BLaER1 (cell line): Measurements from ENCODE around the gene PDLIM1.

Experiments used
- H3K27ac ChIP-seq: shearing (Covaris generic); formaldehyde crosslinking; 2 replicates; pipeline ENCODE4 v1.8.1; 2022
- H3K27me3 ChIP-seq: shearing (Covaris generic); formaldehyde crosslinking; 2 replicates; pipeline ENCODE4 v1.8.1; 2022
- H3K36me3 ChIP-seq: shearing (Covaris generic); formaldehyde crosslinking; 2 replicates; pipeline ENCODE4 v1.8.1; 2022
- H3K4me1 ChIP-seq: shearing (Covaris generic); formaldehyde crosslinking; 2 replicates; pipeline ENCODE4 v1.8.1; 2022
- H3K4me2 ChIP-seq: shearing (Covaris generic); formaldehyde crosslinking; 2 replicates; pipeline ENCODE4 v1.8.1; 2022
- H3K4me3 ChIP-seq: shearing (Covaris generic); formaldehyde crosslinking; 2 replicates; pipeline ENCODE4 v1.8.1; 2022
- H3K9ac ChIP-seq: shearing (Covaris generic); formaldehyde crosslinking; 2 replicates; pipeline ENCODE4 v1.8.1; 2022
- H3K9me3 ChIP-seq: shearing (Covaris generic); formaldehyde crosslinking; 2 replicates; pipeline ENCODE4 v1.8.1; 2022
- H4K20me1 ChIP-seq: shearing (Covaris generic); formaldehyde crosslinking; 2 replicates; pipeline ENCODE4 v1.8.1; 2022
- Cebpa-rat ChIP-seq: shearing (Covaris generic); IDR thresholded peaks from 2 replicates; pipeline ENCODE4 v1.8.1; 2022

PDLIM1 gene

GRCh38 chr10:95257849-95258248 lies 33.0 kb downstream of the PDLIM1 start:
- peaks cover 34% of the 10 kb centered on the region; the same call in 1 of the 2 replicates for H4K20me1 ChIP-seq
- H3K27me3 ChIP-seq: no peaks in the 10 kb centered on the region
- H3K9ac ChIP-seq: no peak overlapping the region
- no peak overlapping the region for H3K4me3 ChIP-seq
- H3K9me3 ChIP-seq: peaks cover 30% of the 10 kb centered on the region
- H3K27ac ChIP-seq: no peak overlapping the region
- no peak overlapping the region for H3K4me2 ChIP-seq
- H3K4me1 ChIP-seq: peaks cover 6% of the 10 kb centered on the region
- H3K36me3 ChIP-seq: peaks cover 88% of the 10 kb centered on the region
- no peak for TF ChIP-seq Cebpa-rat

- H4K20me1 ChIP-seq: peaks cover 34% of the 10 kb centered on the region; the same call in 1 of the 2 replicates
- H3K4me1 ChIP-seq: peaks cover 6% of the 10 kb centered on the region
- TF ChIP-seq Cebpa-rat: no peak
- peaks cover 30% of the 10 kb centered on the region for H3K9me3 ChIP-seq
- no peak overlapping the region for H3K27ac ChIP-seq
- no peak overlapping the region for H3K4me2 ChIP-seq
- peaks cover 86% of the 10 kb centered on the region for H3K36me3 ChIP-seq
- H3K27me3 ChIP-seq: no peaks in the 10 kb centered on the region
- no peak overlapping the region for H3K4me3 ChIP-seq
- H3K9ac ChIP-seq: no peak overlapping the region
These were observed 34.5 kb downstream of the PDLIM1 start for GRCh38 chr10:95256268-95256667.

- peaks cover 77% of the 10 kb centered on the region for H3K36me3 ChIP-seq
- peaks cover 43% of the 10 kb centered on the region for H4K20me1 ChIP-seq
- TF ChIP-seq Cebpa-rat: no peak
- peaks cover 30% of the 10 kb centered on the region for H3K9me3 ChIP-seq
- no peaks in the 10 kb centered on the region for H3K27me3 ChIP-seq
- H3K4me1 ChIP-seq: peaks cover 19% of the 10 kb centered on the region
- H3K27ac ChIP-seq: no peak overlapping the region
- H3K4me2 ChIP-seq: no peak overlapping the region
- H3K9ac ChIP-seq: no peak overlapping the region
- no peak overlapping the region for H3K4me3 ChIP-seq
These were observed 36.2 kb downstream of the PDLIM1 start for GRCh38 chr10:95254629-95255028.

GRCh38 chr10:95253686-95254085 lies 37.1 kb downstream of the PDLIM1 start:
- TF ChIP-seq Cebpa-rat: no peak
- Histone ChIP-seq H3K27ac (no peak overlapping the region), H3K27me3 (no peaks in the 10 kb centered on the region), H3K36me3 (peaks cover 74% of the 10 kb centered on the region), H3K4me3 (no peak overlapping the region), H3K9me3 (peaks cover 24% of the 10 kb centered on the region), H3K4me1 (peaks cover 28% of the 10 kb centered on the region), H3K9ac (no peak overlapping the region), H3K4me2 (no peak overlapping the region), H4K20me1 (peaks cover 53% of the 10 kb centered on the region)

- TF ChIP-seq Cebpa-rat: no peak
- Histone ChIP-seq H3K27ac (no peak overlapping the region), H3K4me2 (no peak overlapping the region), H4K20me1 (peaks cover 57% of the 10 kb centered on the region), H3K36me3 (peaks cover 74% of the 10 kb centered on the region), H3K27me3 (no peaks in the 10 kb centered on the region), H3K4me3 (no peak overlapping the region), H3K4me1 (peaks cover 35% of the 10 kb centered on the region), H3K9ac (no peak overlapping the region), H3K9me3 (peaks cover 19% of the 10 kb centered on the region)
These were observed 37.8 kb downstream of the PDLIM1 start for GRCh38 chr10:95253007-95253406.

- H3K9ac ChIP-seq: no peak overlapping the region
- peaks cover 79% of the 10 kb centered on the region for H4K20me1 ChIP-seq
- no peak for TF ChIP-seq Cebpa-rat
- H3K4me3 ChIP-seq: no peak overlapping the region
- peaks cover 54% of the 10 kb centered on the region for H3K4me1 ChIP-seq
- peaks cover 74% of the 10 kb centered on the region for H3K36me3 ChIP-seq
- H3K9me3 ChIP-seq: no peaks in the 10 kb centered on the region
- no peak overlapping the region for H3K27ac ChIP-seq
- no peak overlapping the region for H3K4me2 ChIP-seq
- H3K27me3 ChIP-seq: no peaks in the 10 kb centered on the region
These were observed 39.9 kb downstream of the PDLIM1 start for GRCh38 chr10:95250856-95251255.

GRCh38 chr10:95249467-95249866 lies 41.3 kb downstream of the PDLIM1 start:
- H3K9me3 ChIP-seq: no peaks in the 10 kb centered on the region
- peak overlapping the region; percentile 70 for H3K27ac ChIP-seq
- H4K20me1 ChIP-seq: peaks cover 78% of the 10 kb centered on the region
- peaks cover 79% of the 10 kb centered on the region for H3K36me3 ChIP-seq
- no peak overlapping the region for H3K4me3 ChIP-seq
- TF ChIP-seq Cebpa-rat: no peak
- H3K4me2 ChIP-seq: peak overlapping the region; percentile 66
- no peaks in the 10 kb centered on the region for H3K27me3 ChIP-seq
- H3K4me1 ChIP-seq: peaks cover 60% of the 10 kb centered on the region
- H3K9ac ChIP-seq: peak overlapping the region; percentile 46; the same call in 1 of the 2 replicates

GRCh38 chr10:95248989-95249388 lies 41.8 kb downstream of the PDLIM1 start:
- peaks cover 81% of the 10 kb centered on the region for H3K36me3 ChIP-seq
- no peaks in the 10 kb centered on the region for H3K27me3 ChIP-seq
- H4K20me1 ChIP-seq: peaks cover 78% of the 10 kb centered on the region
- H3K4me1 ChIP-seq: peaks cover 60% of the 10 kb centered on the region
- H3K9me3 ChIP-seq: no peaks in the 10 kb centered on the region
- H3K9ac ChIP-seq: 0 out of 2 replicates have a peak overlapping the region, but pooled peaks have one; percentile 46
- TF ChIP-seq Cebpa-rat: no peak
- peak overlapping the region; percentile 66 for H3K4me2 ChIP-seq
- peak overlapping the region; percentile 70 for H3K27ac ChIP-seq
- H3K4me3 ChIP-seq: no peak overlapping the region

- TF ChIP-seq Cebpa-rat: no peak
- Histone ChIP-seq H3K27me3 (no peaks in the 10 kb centered on the region), H3K4me3 (no peak overlapping the region), H3K4me2 (peak overlapping the region; percentile 39; the same call in 1 of the 2 replicates), H4K20me1 (peaks cover 69% of the 10 kb centered on the region), H3K9me3 (no peaks in the 10 kb centered on the region), H3K27ac (peak overlapping the region; percentile 70), H3K36me3 (peaks cover 85% of the 10 kb centered on the region), H3K4me1 (peaks cover 54% of the 10 kb centered on the region), H3K9ac (0 out of 2 replicates have a peak overlapping the region, but pooled peaks have one; percentile 8)
These were observed 42.8 kb downstream of the PDLIM1 start for GRCh38 chr10:95247881-95248583.

- Histone ChIP-seq H3K4me2 (peak overlapping the region; percentile 39), H3K36me3 (peaks cover 88% of the 10 kb centered on the region), H3K27ac (peak overlapping the region; percentile 70; the same call in 1 of the 2 replicates), H3K9me3 (no peaks in the 10 kb centered on the region), H3K9ac (peak overlapping the region; percentile 25; the same call in 1 of the 2 replicates), H3K4me3 (no peak overlapping the region), H4K20me1 (peaks cover 63% of the 10 kb centered on the region), H3K27me3 (no peaks in the 10 kb centered on the region), H3K4me1 (peaks cover 53% of the 10 kb centered on the region)
- no peak for TF ChIP-seq Cebpa-rat
These were observed 43.5 kb downstream of the PDLIM1 start for GRCh38 chr10:95247200-95247880.
